ENCODE results near the gene CKAP5.

DNA sequence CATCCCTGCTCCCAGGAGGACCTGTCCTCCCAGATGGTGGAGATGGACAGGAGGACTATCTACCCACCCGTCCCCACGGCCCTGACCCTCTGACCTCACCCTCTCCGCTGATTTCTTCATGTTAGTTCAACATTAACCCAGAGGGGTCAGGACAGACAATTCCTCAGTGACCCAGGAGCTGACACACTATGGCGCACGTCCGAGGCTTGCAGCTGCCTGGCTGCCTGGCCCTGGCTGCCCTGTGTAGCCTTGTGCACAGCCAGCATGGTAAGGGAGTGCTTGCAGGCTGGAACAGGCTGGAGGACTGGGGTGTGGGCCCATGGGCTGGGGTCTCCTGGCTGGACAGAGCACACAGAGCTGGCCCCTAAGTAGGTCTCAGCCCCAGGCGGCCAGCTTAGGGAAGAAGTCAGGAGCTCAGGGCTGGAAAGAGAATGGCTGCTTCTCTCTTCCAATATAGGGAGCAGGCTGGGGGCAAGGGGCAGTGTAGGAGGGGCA lies 127.0 kb downstream of the CKAP5 start, which contains the start of gene F2:
- TF ChIP-seq, protein P1, sequence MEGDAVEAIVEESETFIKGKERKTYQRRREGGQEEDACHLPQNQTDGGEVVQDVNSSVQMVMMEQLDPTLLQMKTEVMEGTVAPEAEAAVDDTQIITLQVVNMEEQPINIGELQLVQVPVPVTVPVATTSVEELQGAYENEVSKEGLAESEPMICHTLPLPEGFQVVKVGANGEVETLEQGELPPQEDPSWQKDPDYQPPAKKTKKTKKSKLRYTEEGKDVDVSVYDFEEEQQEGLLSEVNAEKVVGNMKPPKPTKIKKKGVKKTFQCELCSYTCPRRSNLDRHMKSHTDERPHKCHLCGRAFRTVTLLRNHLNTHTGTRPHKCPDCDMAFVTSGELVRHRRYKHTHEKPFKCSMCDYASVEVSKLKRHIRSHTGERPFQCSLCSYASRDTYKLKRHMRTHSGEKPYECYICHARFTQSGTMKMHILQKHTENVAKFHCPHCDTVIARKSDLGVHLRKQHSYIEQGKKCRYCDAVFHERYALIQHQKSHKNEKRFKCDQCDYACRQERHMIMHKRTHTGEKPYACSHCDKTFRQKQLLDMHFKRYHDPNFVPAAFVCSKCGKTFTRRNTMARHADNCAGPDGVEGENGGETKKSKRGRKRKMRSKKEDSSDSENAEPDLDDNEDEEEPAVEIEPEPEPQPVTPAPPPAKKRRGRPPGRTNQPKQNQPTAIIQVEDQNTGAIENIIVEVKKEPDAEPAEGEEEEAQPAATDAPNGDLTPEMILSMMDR (IDR thresholded peaks at IDR 0.05): no peak
- TF ChIP-seq POLR2A (IDR thresholded peaks at IDR 0.05): no peak
- TF ChIP-seq EP300 (IDR thresholded peaks at IDR 0.05): no peak

All from suprapubic skin (tissue), 3 donors.